ENCODE results near the gene CEP152. TPM values are rescaled to one million over a fixed set of nuclear protein-coding genes. Genes with fewer than 3 reads are reported as not detected.

CEP152 gene
- total RNA-seq, 1 experiment from 2014 or later, result 27.1 TPM

GRCh38 chr15:48828906-48829305, 18.0 kb upstream of the CEP152 start:
- Mint-ChIP-seq H3K4me1 (ENCODE audit: low read depth, unreplicated experiment) (no peaks in the 10 kb centered on the region), H3K4me3 (ENCODE audit: low read depth, unreplicated experiment) (no peak overlapping the region), H3K9me3 (ENCODE audit: low read depth, unreplicated experiment) (no peaks in the 10 kb centered on the region), H3K36me3 (ENCODE audit: insufficient read depth, unreplicated experiment) (no peaks in the 10 kb centered on the region), H3K27ac (ENCODE audit: unreplicated experiment) (no peak overlapping the region), H3K27me3 (ENCODE audit: unreplicated experiment) (peaks cover 11% of the 10 kb centered on the region)
- DNase-seq, result no peak
- TF ChIP-seq CTCF (IDR thresholded peaks at IDR 0.05; ENCODE audit: unreplicated experiment), result no peak
- CTCF ChIA-PET, result no interaction called here
- intact Hi-C loops (cut with micrococcal nuclease; ENCODE audit: unreplicated experiment), result no loop called here
- BruUV-seq (replicated peaks), result no TSS peak

GRCh38 chr15:48828471-48828870, 17.6 kb upstream of the CEP152 start:
- no peak overlapping the region for H3K27ac Mint-ChIP-seq (ENCODE audit: unreplicated experiment)
- no peak for DNase-seq
- no peaks in the 10 kb centered on the region for H3K9me3 Mint-ChIP-seq (ENCODE audit: low read depth, unreplicated experiment)
- CTCF ChIA-PET, result no interaction called here
- no peak for TF ChIP-seq CTCF (IDR thresholded peaks at IDR 0.05; ENCODE audit: unreplicated experiment)
- no peak overlapping the region for H3K4me3 Mint-ChIP-seq (ENCODE audit: low read depth, unreplicated experiment)
- H3K4me1 Mint-ChIP-seq (ENCODE audit: low read depth, unreplicated experiment), result no peaks in the 10 kb centered on the region
- no peaks in the 10 kb centered on the region for H3K36me3 Mint-ChIP-seq (ENCODE audit: insufficient read depth, unreplicated experiment)
- peaks cover 7% of the 10 kb centered on the region for H3K27me3 Mint-ChIP-seq (ENCODE audit: unreplicated experiment)
- no TSS peak for BruUV-seq (replicated peaks)
- intact Hi-C loops (cut with micrococcal nuclease; ENCODE audit: unreplicated experiment), result no loop called here

GRCh38 chr15:48825075-48825474, 14.2 kb upstream of the CEP152 start:
- CTCF ChIA-PET, result interaction anchor here (0.7 kb wide), 1 partner anchor 37 kb away, joined by 3 read pairs; no protein-coding TSS in a partner anchor
- no peak for TF ChIP-seq CTCF (IDR thresholded peaks at IDR 0.05; ENCODE audit: unreplicated experiment)
- BruUV-seq (replicated peaks), result no TSS peak
- Mint-ChIP-seq H3K36me3 (ENCODE audit: insufficient read depth, unreplicated experiment) (no peaks in the 10 kb centered on the region), H3K9me3 (ENCODE audit: low read depth, unreplicated experiment) (no peaks in the 10 kb centered on the region), H3K4me3 (ENCODE audit: low read depth, unreplicated experiment) (no peak overlapping the region), H3K4me1 (ENCODE audit: low read depth, unreplicated experiment) (no peaks in the 10 kb centered on the region), H3K27ac (ENCODE audit: unreplicated experiment) (no peak overlapping the region), H3K27me3 (ENCODE audit: unreplicated experiment) (no peaks in the 10 kb centered on the region)
- intact Hi-C loops (cut with micrococcal nuclease; ENCODE audit: unreplicated experiment), result no loop called here
- DNase-seq, result no peak

GRCh38 chr15:48823706-48824105, 12.8 kb upstream of the CEP152 start:
- no TSS peak for BruUV-seq (replicated peaks)
- no peak for TF ChIP-seq CTCF (IDR thresholded peaks at IDR 0.05; ENCODE audit: unreplicated experiment)
- Mint-ChIP-seq H3K27me3 (ENCODE audit: unreplicated experiment) (no peaks in the 10 kb centered on the region), H3K4me1 (ENCODE audit: low read depth, unreplicated experiment) (no peaks in the 10 kb centered on the region), H3K36me3 (ENCODE audit: insufficient read depth, unreplicated experiment) (no peaks in the 10 kb centered on the region), H3K27ac (ENCODE audit: unreplicated experiment) (no peak overlapping the region), H3K9me3 (ENCODE audit: low read depth, unreplicated experiment) (no peaks in the 10 kb centered on the region), H3K4me3 (ENCODE audit: low read depth, unreplicated experiment) (no peak overlapping the region)
- no peak for DNase-seq
- intact Hi-C loops (cut with micrococcal nuclease; ENCODE audit: unreplicated experiment), result no loop called here
- CTCF ChIA-PET, result interaction anchor here (0.7 kb wide), 1 partner anchor 17 kb away, joined by 3 read pairs; no protein-coding TSS in a partner anchor
